Measurements from ENCODE around the gene POP4.

DNA sequence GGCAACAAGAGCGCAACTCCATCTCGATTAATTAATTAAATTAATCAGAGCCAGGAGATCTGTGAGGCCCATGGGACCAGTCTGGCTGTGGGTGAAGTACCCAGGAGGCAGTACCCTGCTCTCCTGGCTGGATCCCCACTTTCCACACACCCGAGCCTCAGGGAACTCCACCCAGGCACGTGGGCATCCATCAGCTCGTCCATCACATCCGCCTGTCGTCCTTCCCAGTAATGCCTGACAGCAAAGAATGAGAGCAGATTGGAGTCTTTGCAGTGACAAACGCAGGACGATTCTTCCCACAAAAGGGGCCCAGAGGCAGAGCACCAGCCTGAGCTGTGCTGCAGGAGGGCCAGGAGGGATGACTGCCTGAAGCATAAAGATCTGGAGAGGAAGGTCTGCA lies 44.5 kb upstream of the POP4 start:
- TF ChIP-seq, protein P1, sequence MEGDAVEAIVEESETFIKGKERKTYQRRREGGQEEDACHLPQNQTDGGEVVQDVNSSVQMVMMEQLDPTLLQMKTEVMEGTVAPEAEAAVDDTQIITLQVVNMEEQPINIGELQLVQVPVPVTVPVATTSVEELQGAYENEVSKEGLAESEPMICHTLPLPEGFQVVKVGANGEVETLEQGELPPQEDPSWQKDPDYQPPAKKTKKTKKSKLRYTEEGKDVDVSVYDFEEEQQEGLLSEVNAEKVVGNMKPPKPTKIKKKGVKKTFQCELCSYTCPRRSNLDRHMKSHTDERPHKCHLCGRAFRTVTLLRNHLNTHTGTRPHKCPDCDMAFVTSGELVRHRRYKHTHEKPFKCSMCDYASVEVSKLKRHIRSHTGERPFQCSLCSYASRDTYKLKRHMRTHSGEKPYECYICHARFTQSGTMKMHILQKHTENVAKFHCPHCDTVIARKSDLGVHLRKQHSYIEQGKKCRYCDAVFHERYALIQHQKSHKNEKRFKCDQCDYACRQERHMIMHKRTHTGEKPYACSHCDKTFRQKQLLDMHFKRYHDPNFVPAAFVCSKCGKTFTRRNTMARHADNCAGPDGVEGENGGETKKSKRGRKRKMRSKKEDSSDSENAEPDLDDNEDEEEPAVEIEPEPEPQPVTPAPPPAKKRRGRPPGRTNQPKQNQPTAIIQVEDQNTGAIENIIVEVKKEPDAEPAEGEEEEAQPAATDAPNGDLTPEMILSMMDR (IDR thresholded peaks at IDR 0.05) = no peak
- TF ChIP-seq EP300 (IDR thresholded peaks at IDR 0.05) (no peak), POLR2AphosphoS5 (IDR thresholded peaks at IDR 0.05) (no peak), POLR2A (IDR thresholded peaks at IDR 0.05) (no peak)
